ENCODE measurements around the gene AMMECR1L. TPM values are rescaled to one million over a fixed set of nuclear protein-coding genes. Genes with fewer than 3 reads are reported as not detected.
A peak's percentile ranks its signal among the peaks of the same experiment; 100 is the strongest.

Gene AMMECR1L
- total and polyA plus RNA-seq, 2 of the 13 experiments (the other 11 are each of a cell fraction or from before 2014, with no cell fraction given), result 9.1 to 14.2 TPM

DNA sequence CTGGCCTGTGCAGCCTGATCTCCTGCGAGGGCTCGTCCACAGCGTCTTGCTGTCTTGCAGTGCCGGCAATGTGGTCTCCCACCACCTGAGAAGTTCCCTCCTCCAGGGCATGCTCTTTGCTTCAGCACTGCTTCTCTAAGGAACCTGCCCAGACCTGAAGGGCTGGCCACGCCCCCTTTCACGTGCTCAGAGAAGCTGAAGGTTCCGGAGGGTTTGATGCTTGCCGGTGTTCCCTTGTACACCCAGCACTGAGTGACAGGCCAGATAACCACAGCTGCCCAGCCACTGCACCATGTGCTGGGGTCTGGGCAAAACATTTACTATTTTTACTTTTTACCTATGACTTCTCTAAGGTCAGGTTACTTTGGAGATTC is 26.1 kb downstream of the AMMECR1L start (continued):
- TF ChIP-seq, protein P1, sequence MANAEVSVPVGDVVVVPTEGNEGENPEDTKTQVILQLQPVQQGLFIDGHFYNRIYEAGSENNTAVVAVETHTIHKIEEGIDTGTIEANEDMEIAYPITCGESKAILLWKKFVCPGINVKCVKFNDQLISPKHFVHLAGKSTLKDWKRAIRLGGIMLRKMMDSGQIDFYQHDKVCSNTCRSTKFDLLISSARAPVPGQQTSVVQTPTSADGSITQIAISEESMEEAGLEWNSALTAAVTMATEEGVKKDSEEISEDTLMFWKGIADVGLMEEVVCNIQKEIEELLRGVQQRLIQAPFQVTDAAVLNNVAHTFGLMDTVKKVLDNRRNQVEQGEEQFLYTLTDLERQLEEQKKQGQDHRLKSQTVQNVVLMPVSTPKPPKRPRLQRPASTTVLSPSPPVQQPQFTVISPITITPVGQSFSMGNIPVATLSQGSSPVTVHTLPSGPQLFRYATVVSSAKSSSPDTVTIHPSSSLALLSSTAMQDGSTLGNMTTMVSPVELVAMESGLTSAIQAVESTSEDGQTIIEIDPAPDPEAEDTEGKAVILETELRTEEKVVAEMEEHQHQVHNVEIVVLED (CRISPR knock-in tag; IDR thresholded peaks at IDR 0.05; ENCODE audit: borderline replicate concordance), result no peak
- TF ChIP-seq TSC22D2 (CRISPR knock-in tag; IDR thresholded peaks at IDR 0.05; ENCODE audit: borderline replicate concordance) (no peak), ZNF331 (CRISPR knock-in tag; IDR thresholded peaks at IDR 0.05) (no peak), ZNF749 (CRISPR knock-in tag; IDR thresholded peaks at IDR 0.05; ENCODE audit: borderline replicate concordance) (no peak), ZNF383 (CRISPR knock-in tag; IDR thresholded peaks at IDR 0.05; ENCODE audit: borderline replicate concordance) (no peak), HNRNPK (IDR thresholded peaks at IDR 0.05; ENCODE audit: low read depth, low read length, poor library complexity, severe bottlenecking) (no peak), BRD4 (CRISPR knock-in tag; IDR thresholded peaks at IDR 0.05) (no peak), SMARCE1 (IDR thresholded peaks at IDR 0.05; ENCODE audit: borderline replicate concordance) (no peak), BHLHE40 (IDR thresholded peaks at IDR 0.05; ENCODE audit: low read length) (peak; percentile 86), PRMT3 (CRISPR knock-in tag; IDR thresholded peaks at IDR 0.05; ENCODE audit: borderline replicate concordance, low read depth) (no peak), ZNF292 (CRISPR knock-in tag; IDR thresholded peaks at IDR 0.05; ENCODE audit: borderline replicate concordance, low read depth) (no peak), KDM2A (CRISPR knock-in tag; IDR thresholded peaks at IDR 0.05; ENCODE audit: borderline replicate concordance, low read depth) (peak; percentile 72; the same call in 1 of the 2 replicates), REPIN1 (CRISPR knock-in tag; IDR thresholded peaks at IDR 0.05; ENCODE audit: borderline replicate concordance, low read depth) (no peak), ZNF552 (CRISPR knock-in tag; IDR thresholded peaks at IDR 0.05; ENCODE audit: borderline replicate concordance) (no peak), MZF1 (CRISPR knock-in tag; IDR thresholded peaks at IDR 0.05; ENCODE audit: borderline replicate concordance) (no peak), HDAC1 (CRISPR knock-in tag; IDR thresholded peaks at IDR 0.05) (no peak), ZNF263 (CRISPR knock-in tag; IDR thresholded peaks at IDR 0.05) (no peak), NFIC (IDR thresholded peaks at IDR 0.05; ENCODE audit: low read length) (no peak), KAT2B (IDR thresholded peaks at IDR 0.05; ENCODE audit: borderline replicate concordance, low read depth, low read length) (no peak), HNRNPL (IDR thresholded peaks at IDR 0.05; ENCODE audit: low read depth, low read length) (no peak)
- TF ChIP-seq, protein P2, sequence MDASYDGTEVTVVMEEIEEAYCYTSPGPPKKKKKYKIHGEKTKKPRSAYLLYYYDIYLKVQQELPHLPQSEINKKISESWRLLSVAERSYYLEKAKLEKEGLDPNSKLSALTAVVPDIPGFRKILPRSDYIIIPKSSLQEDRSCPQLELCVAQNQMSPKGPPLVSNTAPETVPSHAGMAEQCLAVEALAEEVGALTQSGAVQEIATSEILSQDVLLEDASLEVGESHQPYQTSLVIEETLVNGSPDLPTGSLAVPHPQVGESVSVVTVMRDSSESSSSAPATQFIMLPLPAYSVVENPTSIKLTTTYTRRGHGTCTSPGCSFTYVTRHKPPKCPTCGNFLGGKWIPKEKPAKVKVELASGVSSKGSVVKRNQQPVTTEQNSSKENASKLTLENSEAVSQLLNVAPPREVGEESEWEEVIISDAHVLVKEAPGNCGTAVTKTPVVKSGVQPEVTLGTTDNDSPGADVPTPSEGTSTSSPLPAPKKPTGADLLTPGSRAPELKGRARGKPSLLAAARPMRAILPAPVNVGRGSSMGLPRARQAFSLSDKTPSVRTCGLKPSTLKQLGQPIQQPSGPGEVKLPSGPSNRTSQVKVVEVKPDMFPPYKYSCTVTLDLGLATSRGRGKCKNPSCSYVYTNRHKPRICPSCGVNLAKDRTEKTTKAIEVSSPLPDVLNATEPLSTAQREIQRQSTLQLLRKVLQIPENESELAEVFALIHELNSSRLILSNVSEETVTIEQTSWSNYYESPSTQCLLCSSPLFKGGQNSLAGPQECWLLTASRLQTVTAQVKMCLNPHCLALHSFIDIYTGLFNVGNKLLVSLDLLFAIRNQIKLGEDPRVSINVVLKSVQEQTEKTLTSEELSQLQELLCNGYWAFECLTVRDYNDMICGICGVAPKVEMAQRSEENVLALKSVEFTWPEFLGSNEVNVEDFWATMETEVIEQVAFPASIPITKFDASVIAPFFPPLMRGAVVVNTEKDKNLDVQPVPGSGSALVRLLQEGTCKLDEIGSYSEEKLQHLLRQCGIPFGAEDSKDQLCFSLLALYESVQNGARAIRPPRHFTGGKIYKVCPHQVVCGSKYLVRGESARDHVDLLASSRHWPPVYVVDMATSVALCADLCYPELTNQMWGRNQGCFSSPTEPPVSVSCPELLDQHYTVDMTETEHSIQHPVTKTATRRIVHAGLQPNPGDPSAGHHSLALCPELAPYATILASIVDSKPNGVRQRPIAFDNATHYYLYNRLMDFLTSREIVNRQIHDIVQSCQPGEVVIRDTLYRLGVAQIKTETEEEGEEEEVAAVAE (CRISPR knock-in tag; IDR thresholded peaks at IDR 0.05; ENCODE audit: borderline replicate concordance), result no peak
- TF ChIP-seq, protein P3, sequence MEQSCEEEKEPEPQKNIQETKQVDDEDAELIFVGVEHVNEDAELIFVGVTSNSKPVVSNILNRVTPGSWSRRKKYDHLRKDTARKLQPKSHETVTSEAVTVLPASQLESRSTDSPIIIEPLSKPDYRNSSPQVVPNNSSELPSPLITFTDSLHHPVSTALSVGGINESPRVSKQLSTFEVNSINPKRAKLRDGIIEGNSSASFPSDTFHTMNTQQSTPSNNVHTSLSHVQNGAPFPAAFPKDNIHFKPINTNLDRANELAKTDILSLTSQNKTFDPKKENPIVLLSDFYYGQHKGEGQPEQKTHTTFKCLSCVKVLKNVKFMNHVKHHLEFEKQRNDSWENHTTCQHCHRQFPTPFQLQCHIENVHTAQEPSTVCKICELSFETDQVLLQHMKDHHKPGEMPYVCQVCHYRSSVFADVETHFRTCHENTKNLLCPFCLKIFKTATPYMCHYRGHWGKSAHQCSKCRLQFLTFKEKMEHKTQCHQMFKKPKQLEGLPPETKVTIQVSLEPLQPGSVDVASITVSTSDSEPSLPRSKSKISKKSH (CRISPR knock-in tag; IDR thresholded peaks at IDR 0.05; ENCODE audit: borderline replicate concordance), result no peak
- TF ChIP-seq, protein P4, sequence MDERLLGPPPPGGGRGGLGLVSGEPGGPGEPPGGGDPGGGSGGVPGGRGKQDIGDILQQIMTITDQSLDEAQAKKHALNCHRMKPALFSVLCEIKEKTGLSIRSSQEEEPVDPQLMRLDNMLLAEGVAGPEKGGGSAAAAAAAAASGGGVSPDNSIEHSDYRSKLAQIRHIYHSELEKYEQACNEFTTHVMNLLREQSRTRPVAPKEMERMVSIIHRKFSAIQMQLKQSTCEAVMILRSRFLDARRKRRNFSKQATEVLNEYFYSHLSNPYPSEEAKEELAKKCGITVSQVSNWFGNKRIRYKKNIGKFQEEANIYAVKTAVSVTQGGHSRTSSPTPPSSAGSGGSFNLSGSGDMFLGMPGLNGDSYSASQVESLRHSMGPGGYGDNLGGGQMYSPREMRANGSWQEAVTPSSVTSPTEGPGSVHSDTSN (CRISPR knock-in tag; IDR thresholded peaks at IDR 0.05), result peak; percentile 64

All from HepG2 (cell line).